SH-SY5Y (cell line): Measurements from ENCODE around the gene RAD51B.

ENCODE experiments used
- GATA2 ChIP-seq: IDR thresholded peaks from 2 replicates; pipeline ENCODE4 v1.6.1; 2011; ENCODE audit warnings: mild to moderate bottlenecking, low read depth, low read length
- GATA3 ChIP-seq: IDR thresholded peaks from 2 replicates; pipeline ENCODE4 v1.6.1; 2011; ENCODE audit warnings: low read depth, mild to moderate bottlenecking, low read length, moderate library complexity

DNA sequence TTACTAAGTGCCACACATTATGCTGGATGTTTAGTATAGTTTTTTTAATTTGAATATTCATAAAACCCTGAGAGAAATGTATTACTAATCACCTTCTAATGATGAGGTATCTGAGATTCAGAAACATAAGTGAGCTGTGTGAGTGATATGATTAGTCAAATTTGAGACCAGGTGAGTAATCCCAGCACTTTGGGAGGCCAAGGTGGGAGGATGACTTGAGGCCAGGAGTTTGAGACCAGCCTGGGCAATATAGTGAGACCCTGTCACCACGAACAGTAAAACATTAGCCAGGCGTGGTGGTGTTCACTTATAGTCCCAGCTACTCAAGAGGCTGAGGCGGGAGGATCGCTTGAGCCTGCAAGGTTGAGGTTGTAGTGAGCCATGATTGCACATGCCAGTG lies 438.4 kb downstream of the RAD51B start:
- TF ChIP-seq GATA2: no peak
- TF ChIP-seq GATA3: no peak
